K562 (cell line): Measurements from ENCODE around the gene ZPR1. TPM values are rescaled to one million over a fixed set of nuclear protein-coding genes. Genes with fewer than 3 reads are reported as not detected.

ENCODE experiments used
- ATF1 ChIP-seq, 2 experiments: fragments of 450-650 bp in 1 of 2; IDR thresholded peaks; 2 replicates each; pipeline ENCODE4 v1.6.1; 2016; ENCODE audit warnings: missing compliant biosample characterization in 1 of 2, missing genetic modification characterization in 1 of 2
- BMI1 ChIP-seq: fragments of 150-350 bp; IDR thresholded peaks from 2 replicates; pipeline ENCODE4 v1.6.1; 2014; ENCODE audit warnings: low read length
- CBX3 ChIP-seq, 2 experiments: IDR thresholded peaks; 1 replicate in 1 of 2; 2 replicates in 1 of 2; pipeline ENCODE4 v1.6.1; 2012; ENCODE audit warnings: inconsistent platforms in 2 of 2, low read length in 2 of 2, borderline replicate concordance in 1 of 2, control low read depth in 1 of 2
- DDX20 ChIP-seq: fragments of 450-650 bp; IDR thresholded peaks from 2 replicates; pipeline ENCODE4 v1.6.1; 2016; ENCODE audit warnings: missing genetic modification characterization, low read depth, mild to moderate bottlenecking, missing compliant biosample characterization, moderate library complexity
- MAZ ChIP-seq, 2 experiments: fragments of 450-650 bp in 1 of 2; sonication (generic) in 1 of 2; formaldehyde crosslinking; IDR thresholded peaks in 1 of 2; conservative IDR thresholded peaks in 1 of 2; 2 replicates each; pipeline versions ENCODE4 v1.4.0 to v1.5.0; 2020; ENCODE audit warnings: mild to moderate bottlenecking in 1 of 2, missing genetic modification reagents in 1 of 2
- POLR2A ChIP-seq: fragments of 450-650 bp; conservative IDR thresholded peaks from 2 replicates; pipeline ENCODE4 v1.6.1; 2016
- POLR2AphosphoS2 ChIP-seq: IDR thresholded peaks from 2 replicates; pipeline ENCODE4 v1.6.1; 2012; ENCODE audit warnings: low read length, improper control_type of control experiment
- STAG1 ChIP-seq: sonication (generic); formaldehyde crosslinking; IDR thresholded peaks from 2 replicates; pipeline ENCODE4 v1.5.0; 2020; ENCODE audit warnings: missing genetic modification reagents, borderline replicate concordance
- U2AF2 ChIP-seq: fragments of 200-400 bp; formaldehyde crosslinking; optimal IDR thresholded peaks from 2 replicates; pipeline ENCODE3; 2017; ENCODE audit warnings: low read depth, mild to moderate bottlenecking, low read length
- XRCC5 ChIP-seq: fragments of 200-400 bp; formaldehyde crosslinking; IDR thresholded peaks from 2 replicates; pipeline ENCODE4 v1.6.1; 2017; ENCODE audit warnings: low read depth, mild to moderate bottlenecking, low read length
- ZNF316 ChIP-seq: fragments of 450-650 bp; IDR thresholded peaks from 2 replicates; pipeline ENCODE4 v1.6.1; 2016
- ZNF384 ChIP-seq: IDR thresholded peaks from 2 replicates; pipeline ENCODE4 v1.6.1; 2012; ENCODE audit warnings: low read depth, low read length, improper control_type of control experiment
- ZNF644 ChIP-seq: fragments of 200-800 bp; sonication (Bioruptor generic); IDR thresholded peaks from 2 replicates; pipeline ENCODE4 v1.6.1; 2016; ENCODE audit warnings: low read depth, missing genetic modification characterization, missing compliant biosample characterization
- ZNF696 ChIP-seq: fragments of 250-450 bp; sonication (Bioruptor Pico); conservative IDR thresholded peaks from 2 replicates; pipeline ENCODE4 v1.4.0; 2020; ENCODE audit warnings: mild to moderate bottlenecking, moderate library complexity
- ZSCAN29 ChIP-seq: fragments of 450-650 bp; IDR thresholded peaks from 2 replicates; pipeline ENCODE4 v1.6.1; 2017
- polyA plus RNA-seq, 8 experiments: library from polyadenylated mRNA; depleted of rRNA in 4 of 8; stranded (reverse) in 5 of 8; unstranded in 3 of 8; fragments of >200 nt; fragmentation: Nextera tagmentation in 2 of 8; fragmentation: Illumina TruSeq in 1 of 8; extraction: Ambion mirVana in 2 of 8; extraction: Trizol in 1 of 8; gene quantifications; 2 replicates each; pipeline versions ENCODE4 v1.2.1 to v1.2.3, GENCODE V29; 2011 to 2014; ENCODE audit warnings: inconsistent platforms in 1 of 8, missing spikeins in 1 of 8
- total RNA-seq, 7 experiments: library from RNA; depleted of rRNA in 6 of 7; stranded (reverse); fragments of >200 nt in 6 of 7; fragmentation: Illumina TruSeq in 2 of 7; extraction: Trizol in 2 of 7; gene quantifications; 2 replicates each; pipeline versions ENCODE4 v1.2.1 to v1.2.3, GENCODE V29; 2011 to 2021; ENCODE audit warnings: low replicate concordance in 1 of 7
- TF ChIP-seq, protein P1 (sequence below): fragments of 250-450 bp; sonication (Bioruptor Pico); IDR thresholded peaks from 2 replicates; pipeline ENCODE4 v1.5.0; 2021
- TF ChIP-seq, protein P2 (sequence below): fragments of 250-450 bp; sonication (Bioruptor Pico); IDR thresholded peaks from 2 replicates; pipeline ENCODE4 v1.8.0; 2022; ENCODE audit warnings: inconsistent platforms
- TF ChIP-seq, protein P3 (sequence below): fragments of 250-450 bp; sonication (Bioruptor Pico); IDR thresholded peaks from 2 replicates; pipeline ENCODE4 v1.4.0; 2020
- TF ChIP-seq, protein P4 (sequence below), 2 experiments: fragments of 450-650 bp; IDR thresholded peaks; 2 replicates each; pipeline ENCODE4 v1.6.1; 2016

ZPR1 gene
- total and polyA plus RNA-seq, 9 of the 15 experiments (the other 6 are each of a cell fraction or from before 2014, with no cell fraction given) = 13.0 to 120 (median 83.8) TPM

DNA sequence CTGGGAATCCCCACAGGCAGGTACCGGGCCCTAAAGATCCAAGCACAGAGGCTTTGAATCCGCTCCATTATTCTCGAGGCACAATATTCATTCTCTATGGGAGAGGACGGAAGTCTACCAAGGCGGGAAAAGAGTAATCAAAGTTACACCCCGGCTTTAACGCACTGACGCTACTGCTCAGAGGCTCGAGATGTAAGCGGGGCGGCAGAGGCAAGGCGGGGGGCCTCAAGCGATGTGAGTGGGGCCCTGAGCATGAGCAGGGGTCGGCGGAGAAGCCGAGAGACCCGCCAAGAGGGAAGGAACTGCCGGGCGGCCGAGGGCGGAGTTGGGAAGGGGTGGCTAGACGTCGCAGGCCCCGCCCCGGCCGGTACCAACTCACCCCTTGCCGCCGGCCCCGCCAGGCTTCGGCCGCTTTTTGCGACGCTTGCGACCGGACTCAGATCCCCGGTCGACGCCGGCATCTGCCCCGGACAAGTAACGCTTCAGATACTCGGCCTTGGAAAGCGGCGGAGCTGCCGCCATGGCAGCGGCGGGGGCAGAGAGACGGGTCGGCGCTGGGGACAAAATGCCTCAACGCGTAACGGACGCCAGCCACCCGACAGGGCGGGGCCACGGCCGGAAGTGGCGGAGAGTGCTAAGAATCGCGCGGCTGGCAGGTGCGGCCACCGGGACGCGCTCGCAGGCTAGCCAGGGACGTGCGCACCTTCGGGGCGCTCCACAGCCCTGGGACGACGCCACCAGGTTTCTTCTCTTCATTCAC, 15.2 kb downstream of the ZPR1 start, which contains the start of gene BUD13 (continued):
- TF ChIP-seq, protein P1, sequence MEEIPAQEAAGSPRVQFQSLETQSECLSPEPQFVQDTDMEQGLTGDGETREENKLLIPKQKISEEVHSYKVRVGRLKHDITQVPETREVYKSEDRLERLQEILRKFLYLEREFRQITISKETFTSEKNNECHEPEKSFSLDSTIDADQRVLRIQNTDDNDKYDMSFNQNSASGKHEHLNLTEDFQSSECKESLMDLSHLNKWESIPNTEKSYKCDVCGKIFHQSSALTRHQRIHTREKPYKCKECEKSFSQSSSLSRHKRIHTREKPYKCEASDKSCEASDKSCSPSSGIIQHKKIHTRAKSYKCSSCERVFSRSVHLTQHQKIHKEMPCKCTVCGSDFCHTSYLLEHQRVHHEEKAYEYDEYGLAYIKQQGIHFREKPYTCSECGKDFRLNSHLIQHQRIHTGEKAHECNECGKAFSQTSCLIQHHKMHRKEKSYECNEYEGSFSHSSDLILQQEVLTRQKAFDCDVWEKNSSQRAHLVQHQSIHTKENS (CRISPR knock-in tag) = no peak
- TF ChIP-seq ZSCAN29 (no peak), POLR2A (peak; percentile 91), DDX20 (tag) (no peak), ZNF384 (no peak), U2AF2 (no peak), CBX3 (IDR thresholded peaks at IDR 0.05; ENCODE audit: borderline replicate concordance in 1 of 2, low read length in 2 of 2) (0 out of 3 replicates have a peak, but pooled peaks of 1 of the 2 experiments have one; percentile 62), POLR2AphosphoS2 (no peak), ZNF696 (CRISPR knock-in tag) (no peak), BMI1 (no peak), XRCC5 (no peak), ZNF316 (no peak), ZNF644 (tag) (no peak), MAZ (CRISPR knock-in tag; conservative IDR thresholded peaks at IDR 0.05 in 1 of 2, IDR thresholded peaks at IDR 0.05 in 1 of 2) (peak; percentile 96 to 98), ATF1 (CRISPR knock-in tag; IDR thresholded peaks at IDR 0.05) (no peak), ATF1 (tag; IDR thresholded peaks at IDR 0.05) (peak; percentile 82), STAG1 (CRISPR knock-in tag) (no peak)
- TF ChIP-seq, protein P2, sequence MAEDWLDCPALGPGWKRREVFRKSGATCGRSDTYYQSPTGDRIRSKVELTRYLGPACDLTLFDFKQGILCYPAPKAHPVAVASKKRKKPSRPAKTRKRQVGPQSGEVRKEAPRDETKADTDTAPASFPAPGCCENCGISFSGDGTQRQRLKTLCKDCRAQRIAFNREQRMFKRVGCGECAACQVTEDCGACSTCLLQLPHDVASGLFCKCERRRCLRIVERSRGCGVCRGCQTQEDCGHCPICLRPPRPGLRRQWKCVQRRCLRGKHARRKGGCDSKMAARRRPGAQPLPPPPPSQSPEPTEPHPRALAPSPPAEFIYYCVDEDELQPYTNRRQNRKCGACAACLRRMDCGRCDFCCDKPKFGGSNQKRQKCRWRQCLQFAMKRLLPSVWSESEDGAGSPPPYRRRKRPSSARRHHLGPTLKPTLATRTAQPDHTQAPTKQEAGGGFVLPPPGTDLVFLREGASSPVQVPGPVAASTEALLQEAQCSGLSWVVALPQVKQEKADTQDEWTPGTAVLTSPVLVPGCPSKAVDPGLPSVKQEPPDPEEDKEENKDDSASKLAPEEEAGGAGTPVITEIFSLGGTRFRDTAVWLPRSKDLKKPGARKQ (CRISPR knock-in tag) = no peak
- TF ChIP-seq, protein P3, sequence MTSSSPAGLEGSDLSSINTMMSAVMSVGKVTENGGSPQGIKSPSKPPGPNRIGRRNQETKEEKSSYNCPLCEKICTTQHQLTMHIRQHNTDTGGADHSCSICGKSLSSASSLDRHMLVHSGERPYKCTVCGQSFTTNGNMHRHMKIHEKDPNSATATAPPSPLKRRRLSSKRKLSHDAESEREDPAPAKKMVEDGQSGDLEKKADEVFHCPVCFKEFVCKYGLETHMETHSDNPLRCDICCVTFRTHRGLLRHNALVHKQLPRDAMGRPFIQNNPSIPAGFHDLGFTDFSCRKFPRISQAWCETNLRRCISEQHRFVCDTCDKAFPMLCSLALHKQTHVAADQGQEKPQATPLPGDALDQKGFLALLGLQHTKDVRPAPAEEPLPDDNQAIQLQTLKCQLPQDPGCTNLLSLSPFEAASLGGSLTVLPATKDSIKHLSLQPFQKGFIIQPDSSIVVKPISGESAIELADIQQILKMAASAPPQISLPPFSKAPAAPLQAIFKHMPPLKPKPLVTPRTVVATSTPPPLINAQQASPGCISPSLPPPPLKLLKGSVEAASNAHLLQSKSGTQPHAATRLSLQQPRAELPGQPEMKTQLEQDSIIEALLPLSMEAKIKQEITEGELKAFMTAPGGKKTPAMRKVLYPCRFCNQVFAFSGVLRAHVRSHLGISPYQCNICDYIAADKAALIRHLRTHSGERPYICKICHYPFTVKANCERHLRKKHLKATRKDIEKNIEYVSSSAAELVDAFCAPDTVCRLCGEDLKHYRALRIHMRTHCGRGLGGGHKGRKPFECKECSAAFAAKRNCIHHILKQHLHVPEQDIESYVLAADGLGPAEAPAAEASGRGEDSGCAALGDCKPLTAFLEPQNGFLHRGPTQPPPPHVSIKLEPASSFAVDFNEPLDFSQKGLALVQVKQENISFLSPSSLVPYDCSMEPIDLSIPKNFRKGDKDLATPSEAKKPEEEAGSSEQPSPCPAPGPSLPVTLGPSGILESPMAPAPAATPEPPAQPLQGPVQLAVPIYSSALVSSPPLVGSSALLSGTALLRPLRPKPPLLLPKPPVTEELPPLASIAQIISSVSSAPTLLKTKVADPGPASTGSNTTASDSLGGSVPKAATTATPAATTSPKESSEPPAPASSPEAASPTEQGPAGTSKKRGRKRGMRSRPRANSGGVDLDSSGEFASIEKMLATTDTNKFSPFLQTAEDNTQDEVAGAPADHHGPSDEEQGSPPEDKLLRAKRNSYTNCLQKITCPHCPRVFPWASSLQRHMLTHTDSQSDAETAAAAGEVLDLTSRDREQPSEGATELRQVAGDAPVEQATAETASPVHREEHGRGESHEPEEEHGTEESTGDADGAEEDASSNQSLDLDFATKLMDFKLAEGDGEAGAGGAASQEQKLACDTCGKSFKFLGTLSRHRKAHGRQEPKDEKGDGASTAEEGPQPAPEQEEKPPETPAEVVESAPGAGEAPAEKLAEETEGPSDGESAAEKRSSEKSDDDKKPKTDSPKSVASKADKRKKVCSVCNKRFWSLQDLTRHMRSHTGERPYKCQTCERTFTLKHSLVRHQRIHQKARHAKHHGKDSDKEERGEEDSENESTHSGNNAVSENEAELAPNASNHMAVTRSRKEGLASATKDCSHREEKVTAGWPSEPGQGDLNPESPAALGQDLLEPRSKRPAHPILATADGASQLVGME (CRISPR knock-in tag) = no peak
- TF ChIP-seq, protein P4, sequence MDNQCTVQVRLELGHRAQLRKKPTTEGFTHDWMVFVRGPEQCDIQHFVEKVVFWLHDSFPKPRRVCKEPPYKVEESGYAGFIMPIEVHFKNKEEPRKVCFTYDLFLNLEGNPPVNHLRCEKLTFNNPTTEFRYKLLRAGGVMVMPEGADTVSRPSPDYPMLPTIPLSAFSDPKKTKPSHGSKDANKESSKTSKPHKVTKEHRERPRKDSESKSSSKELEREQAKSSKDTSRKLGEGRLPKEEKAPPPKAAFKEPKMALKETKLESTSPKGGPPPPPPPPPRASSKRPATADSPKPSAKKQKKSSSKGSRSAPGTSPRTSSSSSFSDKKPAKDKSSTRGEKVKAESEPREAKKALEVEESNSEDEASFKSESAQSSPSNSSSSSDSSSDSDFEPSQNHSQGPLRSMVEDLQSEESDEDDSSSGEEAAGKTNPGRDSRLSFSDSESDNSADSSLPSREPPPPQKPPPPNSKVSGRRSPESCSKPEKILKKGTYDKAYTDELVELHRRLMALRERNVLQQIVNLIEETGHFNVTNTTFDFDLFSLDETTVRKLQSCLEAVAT (IDR thresholded peaks at IDR 0.05) = no peak
